ENCODE measurements around the gene CPNE4. TPM values are rescaled to one million over a fixed set of nuclear protein-coding genes. Genes with fewer than 3 reads are reported as not detected.

Gene CPNE4
- total and polyA plus RNA-seq, 4 donors = 0.02 to 1.6 (median 0.29) TPM

DNA sequence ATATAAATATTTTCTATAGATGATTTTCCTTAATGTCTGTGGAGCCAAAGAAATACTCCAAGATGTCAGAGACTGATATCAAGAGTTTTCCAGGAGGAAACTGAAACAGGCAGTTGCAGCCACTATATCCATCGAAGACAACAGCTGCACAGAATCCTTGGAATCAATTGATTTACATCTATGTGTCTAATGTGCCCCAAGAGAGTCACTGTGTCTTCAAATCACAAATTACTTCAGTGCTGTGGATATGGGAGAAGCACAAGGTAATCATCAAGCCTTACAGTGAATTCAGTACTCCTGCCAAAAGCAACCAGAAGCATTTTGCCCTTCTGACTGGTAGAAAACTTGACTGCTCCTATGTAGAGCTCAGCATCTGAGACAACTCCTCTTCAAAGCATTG, 51.1 kb downstream of the CPNE4 start:
- no peak for DNase-seq
- Histone ChIP-seq H3K27ac (ENCODE audit: low read depth in 1 of 2, low read length in 1 of 2) (no peak overlapping the region), H3K36me3 (ENCODE audit: control insufficient read depth in 4 of 4, insufficient read depth in 4 of 4, low read length in 4 of 4) (no peaks in the 10 kb centered on the region), H3K4me1 (ENCODE audit: control insufficient read depth in 5 of 5, insufficient read depth in 5 of 5, low read length in 5 of 5) (no peaks in the 10 kb centered on the region), H3K4me3 (no peak overlapping the region), H3K27me3 (ENCODE audit: control insufficient read depth in 3 of 3, insufficient read depth in 3 of 3, low read length in 2 of 3) (no peaks in the 10 kb centered on the region), H3K9me3 (ENCODE audit: control insufficient read depth in 4 of 4, insufficient read depth in 3 of 4, low read length in 3 of 4) (peaks cover 0 to 5% (median 0%) of the 10 kb centered on the region in 4 donors), H3K9ac (ENCODE audit: insufficient read depth in 1 of 2, low read length in 2 of 2) (no peak overlapping the region)
- no peak for ATAC-seq (ENCODE audit: insufficient read depth, low FRiP score)
- 64 to 75% methylated on average over 1 of the region's 1 CpG for WGBS, 2 donors
- TF ChIP-seq, protein P1, sequence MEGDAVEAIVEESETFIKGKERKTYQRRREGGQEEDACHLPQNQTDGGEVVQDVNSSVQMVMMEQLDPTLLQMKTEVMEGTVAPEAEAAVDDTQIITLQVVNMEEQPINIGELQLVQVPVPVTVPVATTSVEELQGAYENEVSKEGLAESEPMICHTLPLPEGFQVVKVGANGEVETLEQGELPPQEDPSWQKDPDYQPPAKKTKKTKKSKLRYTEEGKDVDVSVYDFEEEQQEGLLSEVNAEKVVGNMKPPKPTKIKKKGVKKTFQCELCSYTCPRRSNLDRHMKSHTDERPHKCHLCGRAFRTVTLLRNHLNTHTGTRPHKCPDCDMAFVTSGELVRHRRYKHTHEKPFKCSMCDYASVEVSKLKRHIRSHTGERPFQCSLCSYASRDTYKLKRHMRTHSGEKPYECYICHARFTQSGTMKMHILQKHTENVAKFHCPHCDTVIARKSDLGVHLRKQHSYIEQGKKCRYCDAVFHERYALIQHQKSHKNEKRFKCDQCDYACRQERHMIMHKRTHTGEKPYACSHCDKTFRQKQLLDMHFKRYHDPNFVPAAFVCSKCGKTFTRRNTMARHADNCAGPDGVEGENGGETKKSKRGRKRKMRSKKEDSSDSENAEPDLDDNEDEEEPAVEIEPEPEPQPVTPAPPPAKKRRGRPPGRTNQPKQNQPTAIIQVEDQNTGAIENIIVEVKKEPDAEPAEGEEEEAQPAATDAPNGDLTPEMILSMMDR (IDR thresholded peaks at IDR 0.05; ENCODE audit: control extremely low read depth, extremely low read depth) = no peak

DNA sequence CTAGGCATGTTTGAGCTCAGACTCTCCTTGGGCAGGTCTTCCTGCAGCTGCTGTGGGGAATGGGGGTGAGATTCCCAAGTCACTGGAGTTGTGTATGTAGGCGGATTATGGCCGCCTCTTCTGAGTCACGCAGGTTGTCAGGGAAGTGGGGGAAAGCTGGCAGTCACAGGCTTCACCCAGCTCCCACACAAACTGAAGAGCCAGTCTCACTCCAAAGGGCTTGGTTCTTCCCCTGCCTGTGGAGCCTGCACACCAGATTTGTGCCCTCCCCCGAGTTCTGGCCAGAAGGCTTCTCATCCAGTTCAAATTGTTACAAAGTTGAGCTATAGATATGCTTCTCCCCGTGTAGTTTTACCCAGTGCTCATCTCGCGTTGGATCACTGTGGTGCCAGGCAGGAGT, 53.5 kb downstream of the CPNE4 start:
- Histone ChIP-seq H3K36me3 (ENCODE audit: control insufficient read depth in 4 of 4, insufficient read depth in 4 of 4, low read length in 4 of 4) (no peaks in the 10 kb centered on the region), H3K27me3 (ENCODE audit: control insufficient read depth in 3 of 3, insufficient read depth in 3 of 3, low read length in 2 of 3) (no peaks in the 10 kb centered on the region), H3K9me3 (ENCODE audit: control insufficient read depth in 4 of 4, insufficient read depth in 3 of 4, low read length in 3 of 4) (no peaks in the 10 kb centered on the region), H3K9ac (ENCODE audit: insufficient read depth in 1 of 2, low read length in 2 of 2) (no peak overlapping the region), H3K4me1 (ENCODE audit: control insufficient read depth in 5 of 5, insufficient read depth in 5 of 5, low read length in 5 of 5) (no peaks in the 10 kb centered on the region), H3K27ac (ENCODE audit: low read depth in 1 of 2, low read length in 1 of 2) (no peak overlapping the region), H3K4me3 (no peak overlapping the region)
- 91% methylated on average over 7 of the region's 7 CpGs for WGBS, 2 donors
- DNase-seq = no peak
- TF ChIP-seq, protein P1 (IDR thresholded peaks at IDR 0.05; ENCODE audit: control extremely low read depth, extremely low read depth) = no peak
- no peak for ATAC-seq (ENCODE audit: insufficient read depth, low FRiP score)

DNA sequence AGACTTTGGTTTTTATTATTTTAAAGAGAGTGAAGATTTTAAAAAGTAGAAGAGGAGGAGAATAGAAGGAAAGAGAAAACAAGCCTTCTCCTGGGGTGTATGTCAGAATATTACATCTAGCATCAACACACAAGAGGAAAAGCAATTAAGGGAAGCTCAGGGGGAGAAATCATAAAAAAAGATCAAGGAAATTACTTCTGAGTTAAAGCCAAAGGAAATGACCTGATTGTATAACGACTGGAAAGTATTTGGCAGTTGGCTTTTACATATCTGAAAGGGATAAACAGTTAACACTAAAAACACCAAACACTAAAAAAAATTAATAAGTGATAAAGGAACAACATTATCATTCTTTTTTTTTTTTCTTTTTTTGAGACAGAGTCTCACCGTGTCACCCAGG, 58.4 kb downstream of the CPNE4 start:
- H3K27me3 ChIP-seq (ENCODE audit: control insufficient read depth in 3 of 3, insufficient read depth in 3 of 3, low read length in 2 of 3) = no peaks in the 10 kb centered on the region
- no peaks in the 10 kb centered on the region for H3K9me3 ChIP-seq (ENCODE audit: control insufficient read depth in 4 of 4, insufficient read depth in 3 of 4, low read length in 3 of 4)
- peaks cover 0 to 4% (median 0%) of the 10 kb centered on the region in 5 donors for H3K4me1 ChIP-seq (ENCODE audit: control insufficient read depth in 5 of 5, insufficient read depth in 5 of 5, low read length in 5 of 5)
- peak in 1 of 3 donors; percentile 4 for DNase-seq
- ATAC-seq (ENCODE audit: insufficient read depth, low FRiP score) = no peak
- no peak overlapping the region for H3K9ac ChIP-seq (ENCODE audit: insufficient read depth in 1 of 2, low read length in 2 of 2)
- no peaks in the 10 kb centered on the region for H3K36me3 ChIP-seq (ENCODE audit: control insufficient read depth in 4 of 4, insufficient read depth in 4 of 4, low read length in 4 of 4)
- no peak overlapping the region for H3K27ac ChIP-seq (ENCODE audit: low read depth in 1 of 2, low read length in 1 of 2)
- 28 to 51% methylated on average over 2 of the region's 2 CpGs for WGBS, 2 donors
- no peak overlapping the region for H3K4me3 ChIP-seq
- TF ChIP-seq, protein P1 (IDR thresholded peaks at IDR 0.05; ENCODE audit: control extremely low read depth, extremely low read depth) = no peak

DNA sequence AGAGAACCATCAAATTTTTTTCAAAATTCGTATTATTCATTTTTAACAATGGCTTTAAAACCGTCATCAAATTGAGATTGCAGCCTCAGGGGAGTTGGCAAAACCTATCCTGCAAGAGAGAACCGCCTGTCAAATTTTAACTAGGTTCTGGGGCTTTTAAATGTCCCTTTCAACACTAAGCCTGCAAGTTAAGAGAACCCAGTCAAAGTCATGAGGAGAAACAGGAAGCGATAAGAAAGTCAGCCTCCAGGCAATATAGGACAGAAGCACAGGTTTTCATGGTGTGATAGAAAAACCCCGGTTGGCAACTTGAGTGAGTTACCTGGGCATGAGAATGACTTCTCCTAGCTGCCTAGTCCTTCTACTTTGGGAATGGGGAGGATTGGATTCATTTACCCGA, 59.8 kb downstream of the CPNE4 start:
- no peak for ATAC-seq (ENCODE audit: insufficient read depth, low FRiP score)
- Histone ChIP-seq H3K27ac (ENCODE audit: low read depth in 1 of 2, low read length in 1 of 2) (no peak overlapping the region), H3K4me3 (no peak overlapping the region), H3K27me3 (ENCODE audit: control insufficient read depth in 3 of 3, insufficient read depth in 3 of 3, low read length in 2 of 3) (no peaks in the 10 kb centered on the region), H3K36me3 (ENCODE audit: control insufficient read depth in 4 of 4, insufficient read depth in 4 of 4, low read length in 4 of 4) (no peaks in the 10 kb centered on the region), H3K9me3 (ENCODE audit: control insufficient read depth in 4 of 4, insufficient read depth in 3 of 4, low read length in 3 of 4) (no peaks in the 10 kb centered on the region), H3K4me1 (ENCODE audit: control insufficient read depth in 5 of 5, insufficient read depth in 5 of 5, low read length in 5 of 5) (peaks cover 0 to 4% (median 0%) of the 10 kb centered on the region in 5 donors), H3K9ac (ENCODE audit: insufficient read depth in 1 of 2, low read length in 2 of 2) (no peak overlapping the region)
- WGBS, 2 donors = 83 to 87% methylated on average over 6 of the region's 6 CpGs
- TF ChIP-seq, protein P1 (IDR thresholded peaks at IDR 0.05; ENCODE audit: control extremely low read depth, extremely low read depth) = no peak
- DNase-seq = no peak

All from lung (tissue), 12 donors.